DOHH2 (cell line): ENCODE measurements around the gene PHC1.

ENCODE experiments used
- H3F3A ChIP-seq: fragments of 200-600 bp; sonication (generic), shearing (Covaris generic); 2 replicates; pipeline ENCODE4 v1.6.0; 2016; ENCODE audit warnings: antibody characterized with exemption, mild to moderate bottlenecking; ENCODE audit not compliant: control insufficient read depth, insufficient read depth
- H3K27ac ChIP-seq: fragments of 200-600 bp; sonication (generic); 2 replicates; pipeline ENCODE4 v1.5.1; 2014; ENCODE audit warnings: low read depth, mild to moderate bottlenecking, low read length, moderate library complexity
- H3K27me3 ChIP-seq: fragments of 200-600 bp; sonication (generic); 2 replicates; pipeline ENCODE4 v1.6.1; 2014; ENCODE audit warnings: mild to moderate bottlenecking, low read length, mixed read lengths; ENCODE audit not compliant: control insufficient read depth
- H3K36me3 ChIP-seq: fragments of 200-600 bp; sonication (generic); 2 replicates; pipeline ENCODE4 v1.6.1; 2014; ENCODE audit warnings: mild to moderate bottlenecking, low read length, moderate library complexity, mixed read lengths; ENCODE audit not compliant: control insufficient read depth
- H3K4me1 ChIP-seq: fragments of 200-600 bp; sonication (generic); 2 replicates; pipeline ENCODE4 v1.6.1; 2014; ENCODE audit warnings: mild to moderate bottlenecking, low read length, mixed read lengths; ENCODE audit not compliant: control insufficient read depth
- H3K4me2 ChIP-seq: fragments of 200-600 bp; sonication (generic); 2 replicates; pipeline ENCODE4 v1.6.0; 2014; ENCODE audit warnings: mild to moderate bottlenecking, low read length, moderate library complexity
- H3K4me3 ChIP-seq: fragments of 200-600 bp; sonication (generic); 2 replicates; pipeline ENCODE4 v1.5.1; 2014; ENCODE audit warnings: mild to moderate bottlenecking, low read length, mixed read lengths
- H3K79me2 ChIP-seq: fragments of 200-600 bp; sonication (generic); 2 replicates; pipeline ENCODE4 v1.6.1; 2014; ENCODE audit warnings: mild to moderate bottlenecking, low read length, mixed read lengths; ENCODE audit not compliant: control insufficient read depth
- H3K9me2 ChIP-seq: fragments of 200-600 bp; sonication (generic); replicated peaks from 2 replicates; pipeline ENCODE4 v1.6.1; 2014; ENCODE audit warnings: mild to moderate bottlenecking, low read length, mixed read lengths; ENCODE audit not compliant: control insufficient read depth
- H3K9me3 ChIP-seq: fragments of 200-600 bp; sonication (generic); 2 replicates; pipeline ENCODE4 v1.6.1; 2014; ENCODE audit warnings: antibody characterized with exemption, low read length, mixed read lengths; ENCODE audit not compliant: control insufficient read depth, insufficient read depth
- H4K20me1 ChIP-seq: fragments of 200-600 bp; sonication (generic); 2 replicates; pipeline ENCODE4 v1.6.0; 2014; ENCODE audit warnings: low read depth, mild to moderate bottlenecking, antibody characterized with exemption, low read length, moderate library complexity; ENCODE audit not compliant: control insufficient read depth, insufficient read depth
- EZH2phosphoT487 ChIP-seq: fragments of 200-600 bp; sonication (generic); IDR thresholded peaks from 2 replicates; pipeline ENCODE4 v1.6.1; 2017; ENCODE audit warnings: borderline replicate concordance, mild to moderate bottlenecking, antibody characterized with exemption, low read length, moderate library complexity, mixed read lengths
- TF ChIP-seq, protein P1 (sequence below): fragments of 200-600 bp; sonication (generic); IDR thresholded peaks from one replicate; pipeline ENCODE4 v1.5.1; 2014; ENCODE audit warnings: antibody characterized with exemption, mild to moderate bottlenecking, low read depth, low read length; ENCODE audit not compliant: poor library complexity, severe bottlenecking

PHC1 gene

DNA sequence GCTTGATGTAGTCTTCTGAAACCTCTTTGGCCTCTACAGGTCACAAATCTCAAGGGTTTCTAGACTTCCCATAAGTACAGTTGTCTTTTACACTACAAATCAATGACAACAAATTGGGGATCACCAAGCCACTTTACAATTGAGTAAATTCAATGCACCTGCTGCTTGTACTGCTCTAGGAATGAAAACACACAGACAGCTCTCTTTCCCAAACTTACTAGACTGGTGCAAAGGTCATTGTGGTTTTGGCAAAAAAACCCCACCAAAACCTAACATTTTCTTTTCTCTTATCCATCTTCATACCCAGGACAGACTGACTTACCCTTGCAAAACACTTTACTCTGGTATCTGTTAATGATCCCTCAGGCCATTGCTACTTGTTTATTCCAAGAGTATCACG, 32.4 kb downstream of the PHC1 start:
- Histone ChIP-seq H3K4me3 (peak overlapping the region; percentile 98; the same call in 1 of the 2 replicates), H3F3A (peaks cover 4% of the 10 kb centered on the region), H3K4me1 (peaks cover 30% of the 10 kb centered on the region), H3K4me2 (peak overlapping the region; percentile 65), H3K9me3 (no peaks in the 10 kb centered on the region), H3K79me2 (peaks cover 67% of the 10 kb centered on the region), H4K20me1 (peaks cover 19% of the 10 kb centered on the region), H3K27me3 (no peaks in the 10 kb centered on the region), H3K9me2 (no peaks in the 10 kb centered on the region), H3K36me3 (peaks cover 72% of the 10 kb centered on the region), H3K27ac (no peak overlapping the region)
- TF ChIP-seq EZH2phosphoT487 = no peak
- TF ChIP-seq, protein P1, sequence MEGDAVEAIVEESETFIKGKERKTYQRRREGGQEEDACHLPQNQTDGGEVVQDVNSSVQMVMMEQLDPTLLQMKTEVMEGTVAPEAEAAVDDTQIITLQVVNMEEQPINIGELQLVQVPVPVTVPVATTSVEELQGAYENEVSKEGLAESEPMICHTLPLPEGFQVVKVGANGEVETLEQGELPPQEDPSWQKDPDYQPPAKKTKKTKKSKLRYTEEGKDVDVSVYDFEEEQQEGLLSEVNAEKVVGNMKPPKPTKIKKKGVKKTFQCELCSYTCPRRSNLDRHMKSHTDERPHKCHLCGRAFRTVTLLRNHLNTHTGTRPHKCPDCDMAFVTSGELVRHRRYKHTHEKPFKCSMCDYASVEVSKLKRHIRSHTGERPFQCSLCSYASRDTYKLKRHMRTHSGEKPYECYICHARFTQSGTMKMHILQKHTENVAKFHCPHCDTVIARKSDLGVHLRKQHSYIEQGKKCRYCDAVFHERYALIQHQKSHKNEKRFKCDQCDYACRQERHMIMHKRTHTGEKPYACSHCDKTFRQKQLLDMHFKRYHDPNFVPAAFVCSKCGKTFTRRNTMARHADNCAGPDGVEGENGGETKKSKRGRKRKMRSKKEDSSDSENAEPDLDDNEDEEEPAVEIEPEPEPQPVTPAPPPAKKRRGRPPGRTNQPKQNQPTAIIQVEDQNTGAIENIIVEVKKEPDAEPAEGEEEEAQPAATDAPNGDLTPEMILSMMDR = no peak

DNA sequence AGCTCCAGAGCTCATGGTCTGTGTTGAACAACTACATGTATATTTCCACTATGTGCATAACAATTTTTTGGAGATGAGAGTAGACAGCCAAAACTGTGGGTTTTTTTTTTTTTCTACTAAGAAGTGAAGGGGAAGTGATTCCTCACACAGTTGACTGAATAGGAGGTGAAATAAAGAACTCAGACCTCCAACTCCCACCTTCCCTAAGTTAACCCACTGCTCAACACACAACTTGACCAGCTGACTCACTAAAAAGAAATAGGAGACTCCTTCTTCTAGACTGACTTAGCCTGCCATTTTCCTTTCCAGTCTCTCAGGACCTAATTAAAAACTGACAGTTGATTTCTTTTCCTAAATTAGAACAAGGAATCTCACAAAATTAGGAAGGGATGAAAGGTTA, 33.4 kb downstream of the PHC1 start:
- H3K9me2 ChIP-seq = no peaks in the 10 kb centered on the region
- peaks cover 17% of the 10 kb centered on the region for H4K20me1 ChIP-seq
- H3K4me2 ChIP-seq = peak overlapping the region; percentile 65
- peaks cover 2% of the 10 kb centered on the region; the same call in 1 of the 2 replicates for H3K9me3 ChIP-seq
- H3K36me3 ChIP-seq = peaks cover 66% of the 10 kb centered on the region
- peak overlapping the region; percentile 3; the same call in 1 of the 2 replicates for H3K27ac ChIP-seq
- H3F3A ChIP-seq = peaks cover 4% of the 10 kb centered on the region; the same call in 1 of the 2 replicates
- H3K4me1 ChIP-seq = peaks cover 32% of the 10 kb centered on the region
- H3K4me3 ChIP-seq = peak overlapping the region; percentile 98
- TF ChIP-seq, protein P1 = no peak
- TF ChIP-seq EZH2phosphoT487 = no peak
- no peaks in the 10 kb centered on the region for H3K27me3 ChIP-seq
- H3K79me2 ChIP-seq = peaks cover 72% of the 10 kb centered on the region

DNA sequence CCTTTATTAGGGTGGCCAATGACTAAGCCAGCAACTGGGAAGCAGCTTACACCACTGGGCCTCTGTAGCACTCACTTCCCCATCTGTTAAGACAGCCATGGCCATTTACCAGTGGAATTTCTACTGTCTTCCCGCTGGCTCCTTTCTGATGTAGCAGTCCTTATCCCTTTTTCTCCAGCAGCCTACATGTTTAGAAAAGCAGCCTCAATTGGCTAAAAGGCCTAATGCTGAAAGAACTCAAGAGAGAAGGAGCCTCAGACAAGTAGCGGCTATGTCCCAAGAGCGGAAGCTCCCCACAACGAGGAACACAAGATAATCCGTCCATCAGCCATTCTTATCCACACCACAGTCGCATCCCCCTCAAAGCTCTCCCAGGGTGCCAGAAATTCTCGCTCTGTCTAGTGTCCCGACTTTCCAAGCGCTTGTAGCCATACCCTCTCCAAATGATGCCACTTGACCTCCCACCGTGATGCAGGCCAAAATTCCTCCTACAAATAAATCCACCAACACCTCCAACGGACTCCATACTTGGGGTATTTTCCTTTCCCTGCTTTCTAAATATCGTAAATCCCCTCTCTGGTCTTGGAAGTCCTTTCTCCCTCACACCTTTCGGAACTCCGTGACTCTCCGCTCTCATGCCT, 34.5 kb downstream of the PHC1 start:
- Histone ChIP-seq H3K27ac (peak overlapping the region; percentile 83), H3K4me3 (peak overlapping the region; percentile 98), H3F3A (peaks cover 4% of the 10 kb centered on the region; the same call in 1 of the 2 replicates), H4K20me1 (peaks cover 17% of the 10 kb centered on the region), H3K4me1 (peaks cover 32% of the 10 kb centered on the region), H3K36me3 (peaks cover 67% of the 10 kb centered on the region), H3K9me3 (peaks cover 9% of the 10 kb centered on the region; the same call in 1 of the 2 replicates), H3K4me2 (peak overlapping the region; percentile 65), H3K27me3 (no peaks in the 10 kb centered on the region), H3K9me2 (no peaks in the 10 kb centered on the region), H3K79me2 (peaks cover 72% of the 10 kb centered on the region)
- no peak for TF ChIP-seq EZH2phosphoT487
- TF ChIP-seq, protein P1 = no peak
